ENCODE results near the gene REEP2. TPM values are rescaled to one million over a fixed set of nuclear protein-coding genes. Genes with fewer than 3 reads are reported as not detected.

REEP2 gene
- total RNA-seq, 1 donor from 2014 or later = 0.55 TPM

- Histone ChIP-seq H3K4me1 (peaks cover 27% of the 10 kb centered on the region), H3K27ac (peak overlapping the region; percentile 98), H3K36me3 (peaks cover 14% of the 10 kb centered on the region), H3K4me3 (peak overlapping the region; percentile 86), H3K27me3 (no peaks in the 10 kb centered on the region), H3K9me3 (no peaks in the 10 kb centered on the region)
- intact Hi-C loops (cut with DNase I) = no loop called here
- ATAC-seq = no peak
- no peak for DNase-seq
- TF ChIP-seq, protein P1, sequence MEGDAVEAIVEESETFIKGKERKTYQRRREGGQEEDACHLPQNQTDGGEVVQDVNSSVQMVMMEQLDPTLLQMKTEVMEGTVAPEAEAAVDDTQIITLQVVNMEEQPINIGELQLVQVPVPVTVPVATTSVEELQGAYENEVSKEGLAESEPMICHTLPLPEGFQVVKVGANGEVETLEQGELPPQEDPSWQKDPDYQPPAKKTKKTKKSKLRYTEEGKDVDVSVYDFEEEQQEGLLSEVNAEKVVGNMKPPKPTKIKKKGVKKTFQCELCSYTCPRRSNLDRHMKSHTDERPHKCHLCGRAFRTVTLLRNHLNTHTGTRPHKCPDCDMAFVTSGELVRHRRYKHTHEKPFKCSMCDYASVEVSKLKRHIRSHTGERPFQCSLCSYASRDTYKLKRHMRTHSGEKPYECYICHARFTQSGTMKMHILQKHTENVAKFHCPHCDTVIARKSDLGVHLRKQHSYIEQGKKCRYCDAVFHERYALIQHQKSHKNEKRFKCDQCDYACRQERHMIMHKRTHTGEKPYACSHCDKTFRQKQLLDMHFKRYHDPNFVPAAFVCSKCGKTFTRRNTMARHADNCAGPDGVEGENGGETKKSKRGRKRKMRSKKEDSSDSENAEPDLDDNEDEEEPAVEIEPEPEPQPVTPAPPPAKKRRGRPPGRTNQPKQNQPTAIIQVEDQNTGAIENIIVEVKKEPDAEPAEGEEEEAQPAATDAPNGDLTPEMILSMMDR (IDR thresholded peaks at IDR 0.05) = no peak
Measured at GRCh38 chr5:138463419-138464007, 24.7 kb downstream of the REEP2 start.

- intact Hi-C loops (cut with DNase I) = no loop called here
- peak; percentile 98 for DNase-seq
- H3K36me3 ChIP-seq = peaks cover 14% of the 10 kb centered on the region
Measured at GRCh38 chr5:138464008-138464387, 25.1 kb downstream of the REEP2 start.

GRCh38 chr5:138464388-138465260, 25.8 kb downstream of the REEP2 start:
- DNase-seq (peak; percentile 97), ATAC-seq (peak; percentile 86)
- TF ChIP-seq, protein P1 (IDR thresholded peaks at IDR 0.05) = no peak
- Histone ChIP-seq H3K9me3 (no peaks in the 10 kb centered on the region), H3K4me1 (peaks cover 27% of the 10 kb centered on the region), H3K4me3 (peak overlapping the region; percentile 86), H3K27me3 (no peaks in the 10 kb centered on the region), H3K27ac (peak overlapping the region; percentile 98), H3K36me3 (peaks cover 14% of the 10 kb centered on the region)
- intact Hi-C loops (cut with DNase I) = no loop called here

More at GRCh38 chr5:138464008-138464387, 25.1 kb downstream of the REEP2 start:
- peak; percentile 81 for ATAC-seq
- Histone ChIP-seq H3K4me3 (peak overlapping the region; percentile 86), H3K4me1 (peaks cover 27% of the 10 kb centered on the region), H3K27ac (peak overlapping the region; percentile 98), H3K27me3 (no peaks in the 10 kb centered on the region), H3K9me3 (no peaks in the 10 kb centered on the region)
- TF ChIP-seq, protein P1 (IDR thresholded peaks at IDR 0.05) = peak; percentile 93

DNA sequence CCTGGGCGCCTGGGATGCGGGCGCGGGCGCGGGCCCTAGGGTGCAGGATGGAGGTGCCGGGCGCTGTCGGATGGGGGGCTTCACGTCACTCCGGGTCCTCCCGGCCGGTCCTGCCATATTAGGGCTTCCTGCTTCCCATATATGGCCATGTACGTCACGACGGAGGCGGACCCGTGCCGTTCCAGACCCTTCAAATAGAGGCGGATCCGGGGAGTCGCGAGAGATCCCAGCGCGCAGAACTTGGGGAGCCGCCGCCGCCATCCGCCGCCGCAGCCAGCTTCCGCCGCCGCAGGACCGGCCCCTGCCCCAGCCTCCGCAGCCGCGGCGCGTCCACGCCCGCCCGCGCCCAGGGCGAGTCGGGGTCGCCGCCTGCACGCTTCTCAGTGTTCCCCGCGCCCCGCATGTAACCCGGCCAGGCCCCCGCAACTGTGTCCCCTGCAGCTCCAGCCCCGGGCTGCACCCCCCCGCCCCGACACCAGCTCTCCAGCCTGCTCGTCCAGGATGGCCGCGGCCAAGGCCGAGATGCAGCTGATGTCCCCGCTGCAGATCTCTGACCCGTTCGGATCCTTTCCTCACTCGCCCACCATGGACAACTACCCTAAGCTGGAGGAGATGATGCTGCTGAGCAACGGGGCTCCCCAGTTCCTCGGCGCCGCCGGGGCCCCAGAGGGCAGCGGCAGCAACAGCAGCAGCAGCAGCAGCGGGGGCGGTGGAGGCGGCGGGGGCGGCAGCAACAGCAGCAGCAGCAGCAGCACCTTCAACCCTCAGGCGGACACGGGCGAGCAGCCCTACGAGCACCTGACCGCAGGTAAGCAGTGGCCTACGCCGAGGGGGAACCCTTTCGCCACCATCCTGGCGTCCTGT, 26.6 kb downstream of the REEP2 start, which contains the start of gene EGR1:
TSS of gene EGR1 (plus strand) at position 219 of the 864 bp plus-strand sequence. CDS start at position 502, 283 bp downstream.
- Histone ChIP-seq H3K36me3 (peaks cover 14% of the 10 kb centered on the region), H3K4me1 (peaks cover 27% of the 10 kb centered on the region), H3K27ac (peak within 1 kb of the TSS; percentile 98), H3K27me3 (no peaks in the 10 kb centered on the region), H3K4me3 (peak within 1 kb of the TSS; percentile 86), H3K9me3 (no peaks in the 10 kb centered on the region)
- intact Hi-C loops (cut with DNase I) = no loop called here
- ATAC-seq (peak; percentile 72), DNase-seq (peak; percentile 97)
- TF ChIP-seq, protein P1 (IDR thresholded peaks at IDR 0.05) = no peak

DNA sequence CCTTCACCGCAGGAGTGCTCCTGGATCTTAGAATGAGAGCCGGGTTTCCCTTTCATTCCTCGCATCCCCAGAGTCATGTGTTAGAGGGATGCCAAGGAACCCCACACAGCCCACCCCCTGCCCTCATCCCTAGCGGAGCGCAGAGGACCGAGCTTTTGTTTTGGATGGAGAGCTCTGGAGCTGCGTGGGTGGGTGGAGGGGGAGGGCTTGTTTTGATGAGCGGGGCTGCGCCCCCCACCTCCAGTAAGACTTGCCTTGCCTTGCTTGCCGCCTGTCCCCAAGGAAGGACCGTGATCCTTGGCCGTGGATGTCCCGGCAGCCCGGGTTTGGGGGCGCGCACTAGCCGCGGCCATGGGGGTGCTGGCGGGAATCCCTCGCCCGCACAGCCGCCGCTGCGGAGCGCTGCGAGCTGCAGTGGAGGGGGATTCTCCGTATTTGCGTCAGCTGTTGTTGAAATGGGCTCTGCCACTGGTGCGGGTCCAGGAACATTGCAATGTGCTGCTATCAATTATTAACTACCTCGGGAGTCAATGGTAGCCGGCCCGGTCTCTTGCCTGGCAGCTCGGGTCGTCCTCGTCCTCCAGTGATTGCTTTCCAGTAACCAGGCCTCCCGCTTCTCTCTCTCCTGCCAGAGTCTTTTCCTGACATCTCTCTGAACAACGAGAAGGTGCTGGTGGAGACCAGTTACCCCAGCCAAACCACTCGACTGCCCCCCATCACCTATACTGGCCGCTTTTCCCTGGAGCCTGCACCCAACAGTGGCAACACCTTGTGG, 27.5 kb downstream of the REEP2 start:
- Histone ChIP-seq H3K9me3 (no peaks in the 10 kb centered on the region), H3K27ac (peak overlapping the region; percentile 30), H3K36me3 (peaks cover 14% of the 10 kb centered on the region), H3K4me3 (peak overlapping the region; percentile 86), H3K27me3 (no peaks in the 10 kb centered on the region), H3K4me1 (peaks cover 27% of the 10 kb centered on the region)
- TF ChIP-seq, protein P1 (IDR thresholded peaks at IDR 0.05) = no peak
- no peak for ATAC-seq
- intact Hi-C loops (cut with DNase I) = no loop called here
- DNase-seq = no peak

Measured in upper lobe of right lung (tissue), 1 donor.